Measurements from ENCODE around the gene LARP4B. TPM values are rescaled to one million over a fixed set of nuclear protein-coding genes. Genes with fewer than 3 reads are reported as not detected.

The LARP4B gene
- total RNA-seq, 2 experiments from 2014 or later = 64.8 to 143 TPM

DNA sequence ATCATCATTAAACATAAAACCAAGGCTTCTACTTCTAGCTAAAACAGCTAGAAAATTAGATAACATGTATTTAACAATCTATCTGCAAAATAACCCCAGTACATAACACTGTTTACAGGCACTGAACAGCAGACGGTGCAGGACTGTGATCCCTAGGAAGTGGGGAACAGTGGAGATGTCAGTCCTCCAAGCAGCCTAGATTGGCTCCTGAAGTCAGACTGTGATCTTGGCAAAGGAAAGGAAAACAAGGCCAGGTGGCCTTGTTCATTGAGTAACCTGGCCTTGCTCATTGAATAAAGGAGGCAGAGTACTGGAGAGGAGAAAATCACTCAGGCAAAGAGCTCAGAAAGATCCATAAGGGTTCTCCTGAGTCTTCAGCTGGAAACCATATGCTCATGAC lies 164.3 kb downstream of the LARP4B start:
- BruUV-seq (replicated peaks) = no TSS peak
- CTCF ChIA-PET (ENCODE audit: unreplicated experiment) = no interaction called here

DNA sequence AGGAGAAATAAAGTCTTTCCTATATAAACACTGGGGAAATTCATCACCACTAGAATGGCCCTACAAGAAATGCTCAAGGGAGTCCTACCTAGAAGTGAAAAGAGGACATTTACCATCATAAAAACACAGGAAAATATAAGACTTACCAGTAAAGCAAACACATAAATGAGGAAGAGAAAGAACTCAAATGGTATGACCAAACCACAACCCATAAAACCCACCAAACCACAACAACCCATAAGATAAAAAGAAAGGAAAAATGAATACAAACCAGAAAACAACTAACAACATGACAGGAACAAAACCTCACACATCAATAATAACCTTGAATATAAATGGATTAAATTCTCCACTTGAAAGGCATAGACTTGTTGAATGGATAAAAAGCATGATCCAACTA lies 170.1 kb downstream of the LARP4B start:
- POLR2A ChIA-PET = interaction anchor here (1.0 kb wide), 1 partner anchor 11 kb away, joined by 3 read pairs; no protein-coding TSS in a partner anchor

More for the DNA sequence above, 164.3 kb downstream of the LARP4B start:
- intact Hi-C loops (cut with micrococcal nuclease; ENCODE audit: unreplicated experiment) = no loop called here
- POLR2A ChIA-PET = interaction anchor here (1.0 kb wide), 1 partner anchor 56 kb away, joined by 3 read pairs; no protein-coding TSS in a partner anchor
- Histone ChIP-seq H3K9me2 (ENCODE audit: insufficient read depth, low read length) (no peaks in the 10 kb centered on the region), H3K79me2 (ENCODE audit: insufficient read depth, low read depth, low read length) (no peaks in the 10 kb centered on the region), H3K4me1 (ENCODE audit: insufficient read depth, low read length, poor library complexity, severe bottlenecking) (no peaks in the 10 kb centered on the region), H3K4me2 (ENCODE audit: low read length) (no peak overlapping the region), H3K27ac (ENCODE audit: low read depth, low read length, poor library complexity, severe bottlenecking) (no peak overlapping the region), H4K20me1 (ENCODE audit: insufficient read depth, low read length) (no peaks in the 10 kb centered on the region), H2AFZ (ENCODE audit: low read length) (no peak overlapping the region), H3K9me3 (ENCODE audit: low read length) (peaks cover 3% of the 10 kb centered on the region; the same call in 1 of the 2 replicates), H3K36me3 (ENCODE audit: insufficient read depth, low read length) (no peaks in the 10 kb centered on the region), H3K4me3 (ENCODE audit: low read depth, low read length, poor library complexity, severe bottlenecking) (no peak overlapping the region)
- TF ChIP-seq EZH2phosphoT487 (IDR thresholded peaks at IDR 0.05; ENCODE audit: borderline replicate concordance, low read depth, low read length) = no peak
- TF ChIP-seq, protein P1, sequence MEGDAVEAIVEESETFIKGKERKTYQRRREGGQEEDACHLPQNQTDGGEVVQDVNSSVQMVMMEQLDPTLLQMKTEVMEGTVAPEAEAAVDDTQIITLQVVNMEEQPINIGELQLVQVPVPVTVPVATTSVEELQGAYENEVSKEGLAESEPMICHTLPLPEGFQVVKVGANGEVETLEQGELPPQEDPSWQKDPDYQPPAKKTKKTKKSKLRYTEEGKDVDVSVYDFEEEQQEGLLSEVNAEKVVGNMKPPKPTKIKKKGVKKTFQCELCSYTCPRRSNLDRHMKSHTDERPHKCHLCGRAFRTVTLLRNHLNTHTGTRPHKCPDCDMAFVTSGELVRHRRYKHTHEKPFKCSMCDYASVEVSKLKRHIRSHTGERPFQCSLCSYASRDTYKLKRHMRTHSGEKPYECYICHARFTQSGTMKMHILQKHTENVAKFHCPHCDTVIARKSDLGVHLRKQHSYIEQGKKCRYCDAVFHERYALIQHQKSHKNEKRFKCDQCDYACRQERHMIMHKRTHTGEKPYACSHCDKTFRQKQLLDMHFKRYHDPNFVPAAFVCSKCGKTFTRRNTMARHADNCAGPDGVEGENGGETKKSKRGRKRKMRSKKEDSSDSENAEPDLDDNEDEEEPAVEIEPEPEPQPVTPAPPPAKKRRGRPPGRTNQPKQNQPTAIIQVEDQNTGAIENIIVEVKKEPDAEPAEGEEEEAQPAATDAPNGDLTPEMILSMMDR (conservative IDR thresholded peaks at IDR 0.05; ENCODE audit: low read length) = no peak
- no peak for DNase-seq (ENCODE audit: low spot score)

DNA sequence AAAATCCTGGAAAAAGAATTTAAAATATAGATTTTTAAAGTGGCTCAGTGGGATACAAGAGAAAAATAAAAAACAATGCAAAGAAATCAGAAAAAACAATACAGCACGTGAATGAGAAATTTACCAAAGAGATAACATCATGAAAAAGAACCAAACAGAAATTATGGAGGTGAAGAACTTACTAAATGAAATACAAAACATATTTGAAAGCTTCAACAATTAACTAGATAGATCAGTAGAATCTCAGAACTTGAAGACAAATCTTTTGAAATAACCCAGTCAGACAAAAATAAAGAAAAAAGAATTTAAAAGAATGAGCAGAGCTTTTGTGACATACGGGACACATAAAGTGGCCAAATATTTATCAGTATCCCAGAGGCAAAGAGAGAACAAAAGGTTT lies 170.9 kb downstream of the LARP4B start:
- TF ChIP-seq, protein P1 (conservative IDR thresholded peaks at IDR 0.05; ENCODE audit: low read length) = no peak
- TF ChIP-seq EZH2phosphoT487 (IDR thresholded peaks at IDR 0.05; ENCODE audit: borderline replicate concordance, low read depth, low read length) = no peak
- CTCF ChIA-PET (ENCODE audit: unreplicated experiment) = no interaction called here

More for the DNA sequence above, 170.1 kb downstream of the LARP4B start:
- intact Hi-C loops (cut with micrococcal nuclease; ENCODE audit: unreplicated experiment) = no loop called here
- H3K4me2 ChIP-seq (ENCODE audit: low read length) = no peak overlapping the region
- DNase-seq (ENCODE audit: low spot score) = no peak
- H3K36me3 ChIP-seq (ENCODE audit: insufficient read depth, low read length) = no peaks in the 10 kb centered on the region
- H3K9me2 ChIP-seq (ENCODE audit: insufficient read depth, low read length) = no peaks in the 10 kb centered on the region
- H3K4me1 ChIP-seq (ENCODE audit: insufficient read depth, low read length, poor library complexity, severe bottlenecking) = no peaks in the 10 kb centered on the region
- H2AFZ ChIP-seq (ENCODE audit: low read length) = no peak overlapping the region
- BruUV-seq (replicated peaks) = no TSS peak
- H3K9me3 ChIP-seq (ENCODE audit: low read length) = peaks cover 15% of the 10 kb centered on the region; the same call in 1 of the 2 replicates
- H3K4me3 ChIP-seq (ENCODE audit: low read depth, low read length, poor library complexity, severe bottlenecking) = no peak overlapping the region
- no peak overlapping the region for H3K27ac ChIP-seq (ENCODE audit: low read depth, low read length, poor library complexity, severe bottlenecking)
- H3K79me2 ChIP-seq (ENCODE audit: insufficient read depth, low read depth, low read length) = no peaks in the 10 kb centered on the region
- no peaks in the 10 kb centered on the region for H4K20me1 ChIP-seq (ENCODE audit: insufficient read depth, low read length)
- CTCF ChIA-PET (ENCODE audit: unreplicated experiment) = no interaction called here
- no peak for TF ChIP-seq EZH2phosphoT487 (IDR thresholded peaks at IDR 0.05; ENCODE audit: borderline replicate concordance, low read depth, low read length)
- TF ChIP-seq, protein P1 (conservative IDR thresholded peaks at IDR 0.05; ENCODE audit: low read length) = no peak

More for the DNA sequence above, 170.9 kb downstream of the LARP4B start:
- H3K79me2 ChIP-seq (ENCODE audit: insufficient read depth, low read depth, low read length) = no peaks in the 10 kb centered on the region
- H3K27ac ChIP-seq (ENCODE audit: low read depth, low read length, poor library complexity, severe bottlenecking) = no peak overlapping the region
- no peak overlapping the region for H2AFZ ChIP-seq (ENCODE audit: low read length)
- H3K4me2 ChIP-seq (ENCODE audit: low read length) = no peak overlapping the region
- H3K4me1 ChIP-seq (ENCODE audit: insufficient read depth, low read length, poor library complexity, severe bottlenecking) = no peaks in the 10 kb centered on the region
- H3K4me3 ChIP-seq (ENCODE audit: low read depth, low read length, poor library complexity, severe bottlenecking) = no peak overlapping the region
- POLR2A ChIA-PET = no interaction called here
- DNase-seq (ENCODE audit: low spot score) = peak; percentile 8
- H3K9me2 ChIP-seq (ENCODE audit: insufficient read depth, low read length) = no peaks in the 10 kb centered on the region
- H3K36me3 ChIP-seq (ENCODE audit: insufficient read depth, low read length) = no peaks in the 10 kb centered on the region
- intact Hi-C loops (cut with micrococcal nuclease; ENCODE audit: unreplicated experiment) = no loop called here
- no peaks in the 10 kb centered on the region for H4K20me1 ChIP-seq (ENCODE audit: insufficient read depth, low read length)
- BruUV-seq (replicated peaks) = no TSS peak
- peaks cover 15% of the 10 kb centered on the region; the same call in 1 of the 2 replicates for H3K9me3 ChIP-seq (ENCODE audit: low read length)

Data from OCI-LY7 (cell line).